H9 (cell line): ENCODE results near the gene LMX1B. TPM values are rescaled to one million over a fixed set of nuclear protein-coding genes. Genes with fewer than 3 reads are reported as not detected.
A peak's percentile ranks its signal among the peaks of the same experiment; 100 is the strongest.

ENCODE experiments used
- DNase-seq: peaks from one replicate; pipeline ENCODE4 v3.0.0-alpha.2; 2017
- H2AFZ ChIP-seq: one replicate; pipeline ENCODE4 v1.6.1; 2013; ENCODE audit warnings: mild to moderate bottlenecking, low read length, control low read depth, moderate library complexity
- H2AK5ac ChIP-seq: 2 replicates; pipeline ENCODE4 v1.6.1; 2013; ENCODE audit warnings: low read length, control low read depth, mixed read lengths; ENCODE audit not compliant: insufficient read length
- H2BK120ac ChIP-seq: one replicate; pipeline ENCODE4 v1.6.1; 2013; ENCODE audit warnings: low read depth, mild to moderate bottlenecking, low read length, control low read depth, inconsistent platforms; ENCODE audit not compliant: poor library complexity, severe bottlenecking
- H2BK12ac ChIP-seq: 2 replicates; pipeline ENCODE4 v1.6.1; 2013; ENCODE audit warnings: low read length, control low read depth, mixed read lengths, low read depth; ENCODE audit not compliant: insufficient read length
- H2BK15ac ChIP-seq: 2 replicates; pipeline ENCODE4 v1.6.1; 2013; ENCODE audit warnings: low read depth, low read length, control low read depth
- H2BK20ac ChIP-seq: one replicate; pipeline ENCODE4 v1.6.1; 2013; ENCODE audit warnings: low read depth, mild to moderate bottlenecking, low read length, control low read depth, inconsistent platforms; ENCODE audit not compliant: poor library complexity, severe bottlenecking
- H2BK5ac ChIP-seq: 2 replicates; pipeline ENCODE4 v1.6.1; 2013; ENCODE audit warnings: low read length, control low read depth, mixed read lengths; ENCODE audit not compliant: insufficient read length
- H3K14ac ChIP-seq: 2 replicates; pipeline ENCODE4 v1.6.1; 2013; ENCODE audit warnings: low read length, control low read depth; ENCODE audit not compliant: insufficient read depth
- H3K18ac ChIP-seq: 2 replicates; pipeline ENCODE4 v1.6.1; 2013; ENCODE audit warnings: low read depth, mild to moderate bottlenecking, mixed read lengths, low read length, control low read depth; ENCODE audit not compliant: insufficient read length
- H3K23ac ChIP-seq: 2 replicates; pipeline ENCODE4 v1.6.1; 2013; ENCODE audit warnings: low read length, control low read depth, mixed read lengths, low read depth; ENCODE audit not compliant: insufficient read length
- H3K23me2 ChIP-seq: 2 replicates; pipeline ENCODE4 v1.6.1; 2013; ENCODE audit warnings: low read depth, mild to moderate bottlenecking, mixed read lengths, low read length, control low read depth; ENCODE audit not compliant: insufficient read length, poor library complexity, severe bottlenecking
- H3K27ac ChIP-seq: 2 replicates; pipeline ENCODE4 v1.5.1; 2013; ENCODE audit warnings: low read length, control low read depth, mixed read lengths, low read depth; ENCODE audit not compliant: insufficient read length
- H3K27me3 ChIP-seq: 2 replicates; pipeline ENCODE4 v1.6.1; 2013; ENCODE audit warnings: low read length, control low read depth, inconsistent platforms; ENCODE audit not compliant: insufficient read depth
- H3K4ac ChIP-seq: 2 replicates; pipeline ENCODE4 v1.6.1; 2013; ENCODE audit warnings: low read depth, mild to moderate bottlenecking, control low read depth, inconsistent platforms, low read length, moderate library complexity
- H3K4me1 ChIP-seq: 2 replicates; pipeline ENCODE4 v1.6.1; 2013; ENCODE audit warnings: low read length, control low read depth, inconsistent platforms; ENCODE audit not compliant: insufficient read depth
- H3K4me2 ChIP-seq: 2 replicates; pipeline ENCODE4 v1.6.1; 2013; ENCODE audit warnings: low read length, control low read depth, mixed read lengths; ENCODE audit not compliant: insufficient read length, insufficient read depth
- H3K56ac ChIP-seq: 2 replicates; pipeline ENCODE4 v1.6.1; 2013; ENCODE audit warnings: low read depth, mild to moderate bottlenecking, mixed read lengths, low read length, control low read depth; ENCODE audit not compliant: insufficient read length
- H3K79me1 ChIP-seq: 2 replicates; pipeline ENCODE4 v1.6.1; 2013; ENCODE audit warnings: low read depth, mild to moderate bottlenecking, moderate library complexity, low read length, control low read depth, inconsistent platforms; ENCODE audit not compliant: insufficient read depth, poor library complexity, severe bottlenecking
- H3K79me2 ChIP-seq: 2 replicates; pipeline ENCODE4 v1.6.1; 2013; ENCODE audit warnings: low read length, control low read depth, inconsistent platforms; ENCODE audit not compliant: insufficient read depth
- H3K9ac ChIP-seq: 2 replicates; pipeline ENCODE4 v1.6.1; 2013; ENCODE audit warnings: low read length, control low read depth, mixed read lengths; ENCODE audit not compliant: insufficient read length; ENCODE audit errors: extremely low read depth
- H3K9me3 ChIP-seq: one replicate; pipeline ENCODE4 v1.6.1; 2013; ENCODE audit warnings: low read depth, low read length, inconsistent platforms; ENCODE audit not compliant: control insufficient read depth
- H3T11ph ChIP-seq: one replicate; pipeline ENCODE4 v1.6.1; 2013; ENCODE audit warnings: mild to moderate bottlenecking, low read length, control low read depth, inconsistent platforms
- H4K20me1 ChIP-seq: one replicate; pipeline ENCODE4 v1.6.1; 2013; ENCODE audit not compliant: control insufficient read depth, insufficient read length, insufficient read depth
- H4K5ac ChIP-seq: 2 replicates; pipeline ENCODE4 v1.6.1; 2013; ENCODE audit warnings: low read depth, mild to moderate bottlenecking, mixed read lengths, low read length, control low read depth; ENCODE audit not compliant: insufficient read length
- H4K8ac ChIP-seq: replicated peaks from 2 replicates; pipeline ENCODE4 v1.6.1; 2013; ENCODE audit warnings: low read length, control low read depth, mixed read lengths, low read depth; ENCODE audit not compliant: insufficient read length
- H4K91ac ChIP-seq: 2 replicates; pipeline ENCODE4 v1.6.1; 2013; ENCODE audit warnings: low read depth, mild to moderate bottlenecking, moderate library complexity, mixed read lengths, low read length, control low read depth; ENCODE audit not compliant: insufficient read length
- H3K27ac Mint-ChIP-seq, 3 experiments: 2 replicates in 2 of 3; 3 replicates in 1 of 3; pipeline ENCODE4 v1.8.0; 2020 to 2021; ENCODE audit warnings: mixed read lengths in 3 of 3, mild to moderate bottlenecking in 1 of 3, moderate library complexity in 1 of 3
- H3K27me3 Mint-ChIP-seq: 2 replicates; pipeline ENCODE4 v1.8.0; 2021; ENCODE audit warnings: low read depth, mild to moderate bottlenecking, moderate library complexity, mixed read lengths
- H3K36me3 Mint-ChIP-seq, 3 experiments: 2 replicates in 2 of 3; 3 replicates in 1 of 3; pipeline ENCODE4 v1.8.0; 2020 to 2021; ENCODE audit warnings: low read depth in 3 of 3, mixed read lengths in 3 of 3; ENCODE audit not compliant: insufficient read depth in 1 of 3
- H3K4me1 Mint-ChIP-seq, 2 experiments: 2 replicates each; pipeline ENCODE4 v1.8.0; 2020; ENCODE audit warnings: mixed read lengths in 2 of 2
- H3K4me3 Mint-ChIP-seq, 2 experiments: 2 replicates in 1 of 2; 3 replicates in 1 of 2; pipeline ENCODE4 v1.8.0; 2020 to 2021; ENCODE audit warnings: mild to moderate bottlenecking in 2 of 2, mixed read lengths in 2 of 2, moderate library complexity in 1 of 2
- H3K9me3 Mint-ChIP-seq, 2 experiments: 2 replicates in 1 of 2; 3 replicates in 1 of 2; pipeline ENCODE4 v1.8.0; 2020; ENCODE audit warnings: mild to moderate bottlenecking in 2 of 2, mixed read lengths in 2 of 2, moderate library complexity in 1 of 2
- CTCF ChIP-seq: fragments of 200-600 bp; sonication (generic); conservative IDR thresholded peaks from 3 replicates; pipeline ENCODE4 v1.8.0; 2021; ENCODE audit warnings: antibody characterized with exemption, mild to moderate bottlenecking
- WGBS: extraction: QIAGEN DNeasy Blood & Tissue Kit; methylation state at CpG from one replicate; pipeline ENCODE4 v1.1.7; 2013; ENCODE audit warnings: missing lambda C conversion rate, low lambda C conversion rate, mixed read lengths; ENCODE audit not compliant: insufficient read length; ENCODE audit errors: extremely low coverage; 5-methylcytosine and 5-hydroxymethylcytosine counted together
- total RNA-seq: library from RNA; stranded (reverse); gene quantifications from 2 replicates; pipeline ENCODE4 v1.2.1, GENCODE V29; 2021

Gene LMX1B
- total RNA-seq, 1 experiment from 2014 or later = 0.85 TPM

- H3K36me3 Mint-ChIP-seq = no peaks in the 10 kb centered on the region; a peak in 1 of 7 replicates
These were observed 701 bp upstream of the LMX1B start for GRCh38 chr9:126612813-126613641.

More at GRCh38 chr9:126612813-126613641, 701 bp upstream of the LMX1B start:
- Histone ChIP-seq H2BK20ac (no peak overlapping the region), H4K20me1 (no peaks in the 10 kb centered on the region), H2BK120ac (no peak overlapping the region), H2BK15ac (no peak overlapping the region), H3T11ph (no peak overlapping the region), H3K4me2 (peak overlapping the region; percentile 64), H3K27ac (no peak overlapping the region), H4K8ac (no peak overlapping the region), H3K4ac (no peak overlapping the region), H2AK5ac (no peak overlapping the region), H3K23ac (no peak overlapping the region), H3K56ac (no peak overlapping the region), H2AFZ (no peak overlapping the region), H3K18ac (no peak overlapping the region), H4K5ac (no peak overlapping the region), H3K23me2 (peaks cover 28% of the 10 kb centered on the region), H3K27me3 (peaks cover 84% of the 10 kb centered on the region), H2BK12ac (no peak overlapping the region), H3K79me2 (no peaks in the 10 kb centered on the region), H3K9ac (no peak overlapping the region), H3K4me1 (peaks cover 3% of the 10 kb centered on the region; the same call in 1 of the 2 replicates), H2BK5ac (no peak overlapping the region), H3K9me3 (no peaks in the 10 kb centered on the region), H4K91ac (no peak overlapping the region), H3K79me1 (no peaks in the 10 kb centered on the region), H3K14ac (no peak overlapping the region; the same call in 1 of the 2 replicates)
- WGBS = no CpG with 5 or more reads among the region's 68 CpGs
- Mint-ChIP-seq H3K27ac (no peak overlapping the region), H3K4me1 (peaks cover 36 to 52% of the 10 kb centered on the region in 2 experiments), H3K4me3 (peak overlapping the region; percentile 39 to 78), H3K9me3 (peaks cover 0 to 4% of the 10 kb centered on the region in 2 experiments; a peak in 1 of 5 replicates), H3K27me3 (peaks cover 92% of the 10 kb centered on the region)
- DNase-seq = peak; percentile 52
- TF ChIP-seq CTCF = no peak
